Measurements from ENCODE around the gene CCDC88C. TPM values are rescaled to one million over a fixed set of nuclear protein-coding genes. Genes with fewer than 3 reads are reported as not detected.
"Not testable (repeated sequence)": the region's sequence is repeated elsewhere in the genome, so short reads cannot be mapped to it uniquely, and the experiment has no call there.

CCDC88C gene
- total and polyA plus RNA-seq, 2 donors (not counting 3 experiments of a cell fraction or from before 2014, with no cell fraction given): 11.4 to 52.1 TPM

- no peak overlapping the region for H3K4me2 ChIP-seq (ENCODE audit: insufficient read depth, low read length)
- no peak overlapping the region for H2AFZ ChIP-seq (ENCODE audit: low read depth, low read length)
- TF ChIP-seq MYC (IDR thresholded peaks at IDR 0.05; ENCODE audit: low read depth, low read length): no peak
- TF ChIP-seq EZH2 (IDR thresholded peaks at IDR 0.05; ENCODE audit: borderline replicate concordance, low read depth, low read length, severe bottlenecking): no peak
- TF ChIP-seq GATA2 (IDR thresholded peaks at IDR 0.05; ENCODE audit: insufficient read depth, insufficient read length, low read depth, low read length): no peak
- TF ChIP-seq FOS (IDR thresholded peaks at IDR 0.05; ENCODE audit: borderline replicate concordance, insufficient read depth, low read length): no peak
- TF ChIP-seq JUN (IDR thresholded peaks at IDR 0.05; ENCODE audit: borderline replicate concordance, insufficient read depth, insufficient read length, low read depth): no peak
- TF ChIP-seq MAX (IDR thresholded peaks at IDR 0.05; ENCODE audit: insufficient read depth, insufficient read length): no peak
- TF ChIP-seq CTCF (IDR thresholded peaks at IDR 0.05; ENCODE audit: extremely low read depth in 1 of 2, insufficient read depth in 1 of 2, low read depth in 1 of 2, low read length in 2 of 2): no peak
- no peak for TF ChIP-seq POLR2A (IDR thresholded peaks at IDR 0.05; ENCODE audit: low read depth, low read length)
- no peak for TF ChIP-seq POLR2AphosphoS5 (IDR thresholded peaks at IDR 0.05; ENCODE audit: insufficient read depth, low read depth, low read length)
- dilution Hi-C loops (cut with MboI; ENCODE audit: extremely low pct_ligation_motif_present, low sequenced_read_pairs) (no loop called here), intact Hi-C loops (cut with micrococcal nuclease) (loop anchor here (5.0 kb wide), 1 partner anchor 91 kb away; no protein-coding TSS in a partner anchor)
- no TSS peak for BruUV-seq (replicated peaks)
- no peaks in the 10 kb centered on the region for H3K9me1 ChIP-seq (replicated peaks; ENCODE audit: control insufficient read depth, extremely low read depth, insufficient read depth, low read length)
- CTCF ChIA-PET: interaction anchor here (0.6 to 1.2 kb wide), 3 partner anchors 45 to 380 kb away, joined by 3 to 4 read pairs (median 3); no protein-coding TSS in a partner anchor
- H3K9ac ChIP-seq (replicated peaks; ENCODE audit: extremely low read depth, insufficient read depth, low read length): no peak overlapping the region
- no peaks in the 10 kb centered on the region for H3K27me3 ChIP-seq (ENCODE audit: control insufficient read depth in 2 of 2, insufficient read depth in 2 of 2, low read length in 2 of 2)
- no peaks in the 10 kb centered on the region for H3K79me2 ChIP-seq (ENCODE audit: control insufficient read depth, insufficient read depth, low read length)
- H4K20me1 ChIP-seq (replicated peaks; ENCODE audit: control insufficient read depth, extremely low read depth, insufficient read depth, low read length): no peaks in the 10 kb centered on the region
- H3K36me3 ChIP-seq (ENCODE audit: control insufficient read depth in 2 of 2, extremely low read depth in 1 of 2, insufficient read depth in 2 of 2, low read length in 2 of 2): peaks cover 0 to 7% of the 10 kb centered on the region in 2 experiments
- no peak for FAIRE-seq
- POLR2A ChIA-PET: no interaction called here
- no peak overlapping the region for H3K4me3 ChIP-seq (replicated peaks in 1 of 3; ENCODE audit: insufficient read depth in 1 of 3, low read depth in 1 of 3, low read length in 3 of 3)
- peaks cover 3% of the 10 kb centered on the region for H3K4me1 ChIP-seq (ENCODE audit: control insufficient read depth, extremely low read depth, insufficient read depth, low read length)
- H3K9me3 ChIP-seq (replicated peaks; ENCODE audit: control insufficient read depth, insufficient read depth, low read length): no peaks in the 10 kb centered on the region
- DNase-seq (ENCODE audit: low read depth, low spot score): no peak
- H3K27ac ChIP-seq (ENCODE audit: insufficient read depth, low read depth, low read length): no peak overlapping the region
Observed at GRCh38 chr14:91267965-91268437, 149.6 kb downstream of the CCDC88C start.

GRCh38 chr14:91266276-91266675 lies 151.3 kb downstream of the CCDC88C start:
- CTCF ChIA-PET: interaction anchor here (1.3 kb wide), 1 partner anchor 89 kb away, joined by 3 read pairs; no protein-coding TSS in a partner anchor

More at GRCh38 chr14:91266276-91266675, 151.3 kb downstream of the CCDC88C start:
- H4K20me1 ChIP-seq (replicated peaks; ENCODE audit: control insufficient read depth, extremely low read depth, insufficient read depth, low read length); H3K79me2 ChIP-seq (ENCODE audit: control insufficient read depth, insufficient read depth, low read length); H3K9me3 ChIP-seq (replicated peaks; ENCODE audit: control insufficient read depth, insufficient read depth, low read length); FAIRE-seq; H3K27ac ChIP-seq (ENCODE audit: insufficient read depth, low read depth, low read length); BruUV-seq (replicated peaks); H3K9ac ChIP-seq (replicated peaks; ENCODE audit: extremely low read depth, insufficient read depth, low read length); H3K4me3 ChIP-seq (replicated peaks in 1 of 3; ENCODE audit: insufficient read depth in 1 of 3, low read depth in 1 of 3, low read length in 3 of 3); H2AFZ ChIP-seq (ENCODE audit: low read depth, low read length); H3K4me2 ChIP-seq (ENCODE audit: insufficient read depth, low read length); DNase-seq (ENCODE audit: low read depth, low spot score); POLR2A ChIA-PET; dilution Hi-C loops (cut with MboI; ENCODE audit: extremely low pct_ligation_motif_present, low sequenced_read_pairs); H3K4me1 ChIP-seq (ENCODE audit: control insufficient read depth, extremely low read depth, insufficient read depth, low read length); H3K9me1 ChIP-seq (replicated peaks; ENCODE audit: control insufficient read depth, extremely low read depth, insufficient read depth, low read length); H3K27me3 ChIP-seq (ENCODE audit: control insufficient read depth in 2 of 2, insufficient read depth in 2 of 2, low read length in 2 of 2); H3K36me3 ChIP-seq (ENCODE audit: control insufficient read depth in 2 of 2, extremely low read depth in 1 of 2, insufficient read depth in 2 of 2, low read length in 2 of 2): not testable (repeated sequence)
- intact Hi-C loops (cut with micrococcal nuclease): loop anchor here (5.0 kb wide), 1 partner anchor 89 kb away; no protein-coding TSS in a partner anchor

Measured in endothelial cell of umbilical vein (primary cell).